Osteoblast (primary cell): ENCODE measurements around the gene BEX3. TPM values are rescaled to one million over a fixed set of nuclear protein-coding genes. Genes with fewer than 3 reads are reported as not detected.

Source experiments
- DNase-seq: peaks from one replicate; pipeline ENCODE4 v3.0.0; 2011; ENCODE audit warnings: low spot score, mixed read lengths; ENCODE audit not compliant: insufficient read length; ENCODE audit errors: missing footprints
- H2AFZ ChIP-seq: 2 replicates; pipeline ENCODE4 v1.6.0; 2011; ENCODE audit warnings: mild to moderate bottlenecking, low read length
- H3K27ac ChIP-seq: 2 replicates; pipeline ENCODE4 v1.5.1; 2011; ENCODE audit warnings: mild to moderate bottlenecking, low read depth, low read length, moderate library complexity
- H3K27me3 ChIP-seq: 2 replicates; pipeline ENCODE4 v1.6.0; 2012; ENCODE audit warnings: mild to moderate bottlenecking, control low read depth, inconsistent platforms, low read length, moderate library complexity; ENCODE audit not compliant: insufficient read depth
- H3K36me3 ChIP-seq: 2 replicates; pipeline ENCODE4 v1.5.1; 2011; ENCODE audit warnings: mild to moderate bottlenecking, low read length, control low read depth, moderate library complexity; ENCODE audit not compliant: insufficient read depth
- H3K4me1 ChIP-seq: 2 replicates; pipeline ENCODE4 v1.5.1; 2011; ENCODE audit warnings: mild to moderate bottlenecking, low read length, control low read depth, moderate library complexity; ENCODE audit not compliant: insufficient read depth
- H3K4me2 ChIP-seq: 2 replicates; pipeline ENCODE4 v1.6.0; 2011; ENCODE audit warnings: mild to moderate bottlenecking, low read length; ENCODE audit not compliant: insufficient read depth
- H3K4me3 ChIP-seq: fragments of 200-600 bp; sonication (generic); 3 replicates; pipeline ENCODE4 v1.5.1; 2012; ENCODE audit warnings: mild to moderate bottlenecking, low read length, inconsistent platforms; ENCODE audit not compliant: insufficient read depth
- H3K79me2 ChIP-seq: 2 replicates; pipeline ENCODE4 v1.6.0; 2012; ENCODE audit warnings: mild to moderate bottlenecking, low read length, control low read depth, inconsistent platforms; ENCODE audit not compliant: insufficient read depth
- H3K9me3 ChIP-seq: 2 replicates; pipeline ENCODE4 v1.5.1; 2011; ENCODE audit warnings: low read depth, low read length, control low read depth
- H4K20me1 ChIP-seq: 2 replicates; pipeline ENCODE4 v1.6.0; 2012; ENCODE audit warnings: mild to moderate bottlenecking, low read length, control low read depth; ENCODE audit not compliant: insufficient read depth
- CTCF ChIP-seq: IDR thresholded peaks from 2 replicates; pipeline ENCODE4 v1.5.1; 2011; ENCODE audit warnings: mild to moderate bottlenecking, low read depth, low read length, moderate library complexity; ENCODE audit errors: extremely low read depth
- small RNA-seq: library from RNA; depleted of rRNA; stranded (forward); fragments of <200 nt; gene quantifications from one replicate; pipeline ENCODE3, GENCODE V24; 2012
- total RNA-seq: library from RNA; depleted of rRNA; stranded (reverse); fragments of >200 nt; gene quantifications from 2 replicates; pipeline ENCODE4 v1.2.3, GENCODE V29; 2012

The BEX3 gene
- total RNA-seq, 1 donor = 150 TPM

- DNase-seq = no peak
- Histone ChIP-seq H3K4me2 (no peak overlapping the region), H3K36me3 (no peaks in the 10 kb centered on the region), H2AFZ (no peak overlapping the region), H3K9me3 (no peaks in the 10 kb centered on the region), H3K4me1 (peaks cover 4% of the 10 kb centered on the region), H3K27me3 (no peaks in the 10 kb centered on the region), H3K4me3 (no peak overlapping the region), H4K20me1 (peaks cover 2% of the 10 kb centered on the region), H3K79me2 (no peaks in the 10 kb centered on the region), H3K27ac (no peak overlapping the region)
- TF ChIP-seq CTCF = no peak
Measured at GRCh38 chrX:103417370-103417769, 41.0 kb downstream of the BEX3 start.

GRCh38 chrX:103417933-103418332 is 41.6 kb downstream of the BEX3 start:
- Histone ChIP-seq H3K4me2 (peak overlapping the region; percentile 3), H2AFZ (no peak overlapping the region), H3K27me3 (no peaks in the 10 kb centered on the region), H3K9me3 (no peaks in the 10 kb centered on the region), H3K79me2 (no peaks in the 10 kb centered on the region), H3K27ac (no peak overlapping the region), H3K4me3 (no peak overlapping the region), H4K20me1 (peaks cover 2% of the 10 kb centered on the region), H3K4me1 (peaks cover 4% of the 10 kb centered on the region), H3K36me3 (no peaks in the 10 kb centered on the region)
- TF ChIP-seq CTCF = no peak
- DNase-seq = no peak

GRCh38 chrX:103418811-103419340 is 42.5 kb downstream of the BEX3 start:
- TF ChIP-seq CTCF = no peak
- Histone ChIP-seq H3K27ac (no peak overlapping the region), H2AFZ (no peak overlapping the region), H3K36me3 (no peaks in the 10 kb centered on the region), H3K4me2 (no peak overlapping the region), H3K9me3 (no peaks in the 10 kb centered on the region), H3K79me2 (no peaks in the 10 kb centered on the region), H4K20me1 (no peaks in the 10 kb centered on the region), H3K4me1 (peaks cover 4% of the 10 kb centered on the region), H3K4me3 (no peak overlapping the region), H3K27me3 (no peaks in the 10 kb centered on the region)
- DNase-seq = no peak

GRCh38 chrX:103423955-103424638 is 47.8 kb downstream of the BEX3 start:
- Histone ChIP-seq H3K4me3 (no peak overlapping the region), H3K4me1 (no peaks in the 10 kb centered on the region), H4K20me1 (no peaks in the 10 kb centered on the region), H3K36me3 (no peaks in the 10 kb centered on the region), H3K9me3 (no peaks in the 10 kb centered on the region), H3K27me3 (no peaks in the 10 kb centered on the region), H2AFZ (no peak overlapping the region), H3K79me2 (no peaks in the 10 kb centered on the region), H3K4me2 (no peak overlapping the region), H3K27ac (no peak overlapping the region)
- DNase-seq = no peak
- no peak for TF ChIP-seq CTCF

Small RNA genes within 50 kb of the gene (small RNA-seq; reads per million reads assigned to genes)
- gene Z92846.1 = not detected

Other genes with a start within 250 kb of the BEX3 start
- 6.5 and 13.0 TPM in 2 replicates for gene BEX4, start 161.4 kb upstream of the BEX3 start, total RNA-seq
- gene TCEAL8, start 121.4 kb upstream of the BEX3 start, total RNA-seq = 130 and 136 TPM in 2 replicates
- not detected in 2 replicates for gene TCEAL5, start 99.8 kb upstream of the BEX3 start, total RNA-seq
- gene BEX2, start 65.5 kb upstream of the BEX3 start, total RNA-seq = 2.4 and 4.3 TPM in 2 replicates
- gene TCEAL7, start 46.3 kb upstream of the BEX3 start, total RNA-seq = 6.5 and 10.0 TPM in 2 replicates
- 96.4 and 110 TPM in 2 replicates for gene TCEAL9, start 20.0 kb upstream of the BEX3 start, total RNA-seq
- under 0.01 and 0.29 TPM in 2 replicates for gene RAB40A, start 143.0 kb downstream of the BEX3 start, total RNA-seq
- 38.3 and 45.6 TPM in 2 replicates for gene TCEAL4, start 209.0 kb downstream of the BEX3 start, total RNA-seq
- 12.7 and 13.0 TPM in 2 replicates for gene TCEAL3, start 231.4 kb downstream of the BEX3 start, total RNA-seq